Vagina (tissue), 2 donors: Measurements from ENCODE around the gene CDH13. TPM values are rescaled to one million over a fixed set of nuclear protein-coding genes. Genes with fewer than 3 reads are reported as not detected.
A peak's percentile ranks its signal among the peaks of the same experiment; 100 is the strongest.

Experiments
- DNase-seq, 2 donors: peaks; one replicate each; pipeline ENCODE4 v3.0.0-alpha.2; 2017; ENCODE audit errors: extremely low spot score in 2 of 2
- H3K27ac ChIP-seq: fragments of 200-600 bp; sonication (generic); one replicate; pipeline ENCODE4 v1.5.1; 2019
- H3K27me3 ChIP-seq: fragments of 200-600 bp; sonication (generic); one replicate; pipeline ENCODE4 v1.5.1; 2019
- H3K36me3 ChIP-seq, 2 donors: fragments of 200-600 bp; sonication (generic); one replicate each; pipeline ENCODE4 v1.5.1; 2017 to 2019
- H3K4me1 ChIP-seq: fragments of 200-600 bp; sonication (generic); one replicate; pipeline ENCODE4 v1.5.1; 2019
- H3K4me3 ChIP-seq, 2 donors: fragments of 200-600 bp; sonication (generic); 1 replicate in 1 of 2; 2 replicates in 1 of 2; pipeline ENCODE4 v1.5.1; 2016 to 2019
- H3K9me3 ChIP-seq: fragments of 200-600 bp; sonication (generic); one replicate; pipeline ENCODE4 v1.5.1; 2019
- POLR2A ChIP-seq, 2 donors: fragments of 450-650 bp; IDR thresholded peaks; one replicate each; pipeline ENCODE4 v1.6.1; 2017; ENCODE audit warnings: antibody characterized with exemption in 2 of 2, mild to moderate bottlenecking in 2 of 2, moderate library complexity in 2 of 2
- POLR2AphosphoS5 ChIP-seq, 2 donors: sonication (generic); formaldehyde crosslinking; IDR thresholded peaks; one replicate each; pipeline ENCODE4 v1.9.0; 2017; ENCODE audit warnings: antibody characterized with exemption in 2 of 2, mild to moderate bottlenecking in 2 of 2, low read depth in 1 of 2; ENCODE audit not compliant: insufficient read depth in 1 of 2
- intact Hi-C: fragments of 100-400 bp; cut with DNase I; formaldehyde crosslinking; loops from one replicate; pipeline ENCODE4 v1.15.1; 2023
- total RNA-seq: library from RNA; depleted of rRNA; stranded (reverse); fragments of >200 nt; gene quantifications from one replicate; pipeline ENCODE4 v1.2.3, GENCODE V29; 2016
- TF ChIP-seq, protein P1 (sequence below), 3 experiments: fragments of 450-650 bp in 2 of 3; fragments of 200-600 bp in 1 of 3; sonication (generic) in 1 of 3; IDR thresholded peaks; one replicate each; pipeline ENCODE4 v1.5.1; 2017 to 2019; ENCODE audit warnings: antibody characterized with exemption in 3 of 3, mild to moderate bottlenecking in 2 of 3, moderate library complexity in 2 of 3

Gene CDH13
- total RNA-seq, 1 donor from 2014 or later: 123 TPM

DNA sequence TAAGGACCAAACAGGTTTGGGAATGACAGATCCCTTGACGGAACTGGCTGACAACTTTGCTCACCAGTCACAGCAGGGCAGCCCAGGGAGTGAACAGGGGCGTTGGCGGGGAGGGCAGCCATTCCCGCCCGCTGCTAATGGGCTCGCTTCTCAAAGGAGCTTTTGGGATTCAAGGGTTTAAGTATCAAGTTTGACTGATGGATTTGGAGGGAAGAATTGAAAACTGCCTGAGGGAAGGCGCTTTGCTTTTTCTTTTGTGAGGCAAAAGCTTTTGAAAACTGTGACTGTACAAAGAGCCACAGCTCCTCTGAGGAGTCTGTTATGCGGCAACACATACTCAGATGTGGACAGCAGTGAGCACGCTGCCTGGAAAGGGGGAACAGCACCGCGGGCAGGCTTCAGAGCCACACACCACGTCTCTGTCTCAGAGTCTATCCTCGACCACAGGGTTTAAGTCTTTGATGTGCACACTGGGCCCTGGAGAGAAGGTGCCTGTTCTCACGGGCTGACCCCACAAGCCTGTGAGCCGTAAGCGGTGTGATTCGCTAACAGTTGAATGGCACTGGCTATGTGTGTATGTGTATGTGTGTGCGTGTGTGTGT, 1101.1 kb downstream of the CDH13 start:
- Histone ChIP-seq H3K36me3 (no peaks in the 10 kb centered on the region), H3K27ac (no peak overlapping the region), H3K4me3 (no peak overlapping the region), H3K27me3 (no peaks in the 10 kb centered on the region), H3K4me1 (no peaks in the 10 kb centered on the region), H3K9me3 (no peaks in the 10 kb centered on the region)
- TF ChIP-seq POLR2A (IDR thresholded peaks at IDR 0.05): no peak
- no peak for TF ChIP-seq POLR2AphosphoS5 (IDR thresholded peaks at IDR 0.05; ENCODE audit: insufficient read depth in 1 of 2, low read depth in 1 of 2)
- TF ChIP-seq, protein P1, sequence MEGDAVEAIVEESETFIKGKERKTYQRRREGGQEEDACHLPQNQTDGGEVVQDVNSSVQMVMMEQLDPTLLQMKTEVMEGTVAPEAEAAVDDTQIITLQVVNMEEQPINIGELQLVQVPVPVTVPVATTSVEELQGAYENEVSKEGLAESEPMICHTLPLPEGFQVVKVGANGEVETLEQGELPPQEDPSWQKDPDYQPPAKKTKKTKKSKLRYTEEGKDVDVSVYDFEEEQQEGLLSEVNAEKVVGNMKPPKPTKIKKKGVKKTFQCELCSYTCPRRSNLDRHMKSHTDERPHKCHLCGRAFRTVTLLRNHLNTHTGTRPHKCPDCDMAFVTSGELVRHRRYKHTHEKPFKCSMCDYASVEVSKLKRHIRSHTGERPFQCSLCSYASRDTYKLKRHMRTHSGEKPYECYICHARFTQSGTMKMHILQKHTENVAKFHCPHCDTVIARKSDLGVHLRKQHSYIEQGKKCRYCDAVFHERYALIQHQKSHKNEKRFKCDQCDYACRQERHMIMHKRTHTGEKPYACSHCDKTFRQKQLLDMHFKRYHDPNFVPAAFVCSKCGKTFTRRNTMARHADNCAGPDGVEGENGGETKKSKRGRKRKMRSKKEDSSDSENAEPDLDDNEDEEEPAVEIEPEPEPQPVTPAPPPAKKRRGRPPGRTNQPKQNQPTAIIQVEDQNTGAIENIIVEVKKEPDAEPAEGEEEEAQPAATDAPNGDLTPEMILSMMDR (IDR thresholded peaks at IDR 0.05): no peak
- intact Hi-C loops: no loop called here
- DNase-seq: no peak

DNA sequence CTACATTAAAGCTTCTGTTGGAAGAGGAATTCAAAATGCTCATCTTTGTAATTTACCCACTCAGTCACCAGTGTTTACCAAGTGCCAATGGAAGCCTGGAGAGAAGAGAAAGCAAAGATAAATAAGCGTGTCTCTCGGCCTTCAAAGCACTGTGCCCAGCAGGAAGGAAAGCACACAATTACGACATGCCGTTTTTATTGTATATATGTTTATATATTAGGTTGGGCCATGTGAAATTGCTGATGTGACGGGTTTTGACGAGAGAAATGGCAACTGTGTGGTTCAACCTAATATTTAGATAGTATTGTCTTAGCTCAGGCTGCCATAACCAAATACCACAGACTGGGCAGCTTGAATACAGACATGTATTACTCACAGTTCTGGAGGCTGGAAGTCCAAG, 1101.7 kb downstream of the CDH13 start:
- no peaks in the 10 kb centered on the region for H3K9me3 ChIP-seq
- H3K4me1 ChIP-seq: no peaks in the 10 kb centered on the region
- no peak overlapping the region for H3K27ac ChIP-seq
- no peaks in the 10 kb centered on the region for H3K36me3 ChIP-seq
- no peaks in the 10 kb centered on the region for H3K27me3 ChIP-seq
- intact Hi-C loops: no loop called here
- no peak overlapping the region for H3K4me3 ChIP-seq
- DNase-seq: no peak
- TF ChIP-seq POLR2AphosphoS5 (IDR thresholded peaks at IDR 0.05; ENCODE audit: insufficient read depth in 1 of 2, low read depth in 1 of 2): no peak
- TF ChIP-seq, protein P1 (IDR thresholded peaks at IDR 0.05): no peak
- no peak for TF ChIP-seq POLR2A (IDR thresholded peaks at IDR 0.05)

DNA sequence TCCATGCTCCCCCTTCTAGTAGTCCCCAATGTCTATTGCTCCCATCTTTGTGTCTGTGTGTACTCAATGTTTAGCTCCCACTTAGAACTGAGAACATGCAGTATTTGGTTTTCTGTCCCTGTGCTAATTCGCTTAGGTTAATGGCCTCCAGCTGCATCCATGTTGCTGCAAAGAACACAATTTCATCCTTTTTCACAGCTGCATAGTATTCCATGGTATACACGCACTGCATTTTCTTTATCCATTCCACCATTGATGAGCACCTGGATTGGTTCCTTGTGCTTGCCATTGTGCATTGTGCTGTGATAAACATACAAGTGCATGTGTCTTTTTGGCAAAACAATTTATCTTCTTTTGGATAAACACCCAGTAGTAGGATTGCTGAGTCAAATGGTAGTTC, 1104.0 kb downstream of the CDH13 start:
- no peak overlapping the region for H3K4me3 ChIP-seq
- no peak for DNase-seq

DNA sequence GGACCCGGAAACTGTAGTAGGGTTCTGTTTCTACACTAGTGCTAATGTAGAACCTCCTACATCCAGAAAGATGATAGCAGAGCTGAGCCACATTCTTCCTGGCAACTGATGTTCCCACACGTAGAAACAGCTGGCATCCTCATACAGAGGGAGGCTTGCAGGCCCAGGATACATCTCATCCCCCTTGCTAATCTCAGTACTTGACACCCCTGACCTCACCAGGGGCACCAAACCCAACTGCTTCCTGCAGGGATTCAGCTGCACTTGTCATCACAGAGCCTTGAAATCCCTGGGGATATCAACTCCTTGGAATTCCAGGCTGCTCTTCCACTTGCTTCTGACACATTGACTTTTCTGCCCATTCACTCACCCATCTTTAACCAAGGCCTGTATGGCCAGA, 1105.8 kb downstream of the CDH13 start:
- H3K4me1 ChIP-seq: no peaks in the 10 kb centered on the region
- no peaks in the 10 kb centered on the region for H3K27me3 ChIP-seq
- DNase-seq: peak in 1 of 2 donors; percentile 54
- H3K9me3 ChIP-seq: no peaks in the 10 kb centered on the region
- intact Hi-C loops: no loop called here
- H3K4me3 ChIP-seq: no peak overlapping the region
- TF ChIP-seq POLR2AphosphoS5 (IDR thresholded peaks at IDR 0.05; ENCODE audit: insufficient read depth in 1 of 2, low read depth in 1 of 2) (no peak), POLR2A (IDR thresholded peaks at IDR 0.05) (no peak)
- H3K27ac ChIP-seq: no peak overlapping the region
- H3K36me3 ChIP-seq: no peaks in the 10 kb centered on the region

More for the DNA sequence above, 1104.0 kb downstream of the CDH13 start:
- H3K9me3 ChIP-seq: no peaks in the 10 kb centered on the region
- H3K4me1 ChIP-seq: no peaks in the 10 kb centered on the region
- TF ChIP-seq POLR2A (IDR thresholded peaks at IDR 0.05) (no peak), POLR2AphosphoS5 (IDR thresholded peaks at IDR 0.05; ENCODE audit: insufficient read depth in 1 of 2, low read depth in 1 of 2) (no peak)
- TF ChIP-seq, protein P1 (IDR thresholded peaks at IDR 0.05): no peak
- no peaks in the 10 kb centered on the region for H3K36me3 ChIP-seq
- H3K27ac ChIP-seq: no peak overlapping the region
- intact Hi-C loops: no loop called here
- no peaks in the 10 kb centered on the region for H3K27me3 ChIP-seq

DNA sequence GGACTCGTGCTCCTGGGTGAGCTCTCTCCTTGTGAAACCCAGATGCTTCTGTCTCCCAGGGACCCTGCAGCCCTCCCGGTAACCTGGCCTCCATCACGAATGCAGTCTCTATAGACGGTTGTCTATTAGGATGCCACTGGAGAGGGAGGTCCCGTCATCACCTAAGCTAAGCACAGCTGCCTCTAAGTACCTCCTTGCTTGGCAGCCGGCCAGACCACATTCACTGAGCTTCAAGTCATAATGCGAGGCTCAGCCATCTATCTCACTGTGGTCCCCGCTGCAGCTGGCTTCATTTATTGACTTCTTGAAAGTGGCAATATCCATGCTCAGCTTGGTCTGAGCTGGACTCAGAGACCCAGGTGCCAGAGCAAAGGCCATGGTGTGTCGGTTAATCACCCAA, 1106.5 kb downstream of the CDH13 start:
- Histone ChIP-seq H3K27me3 (no peaks in the 10 kb centered on the region), H3K4me3 (no peak overlapping the region), H3K9me3 (no peaks in the 10 kb centered on the region), H3K36me3 (no peaks in the 10 kb centered on the region), H3K4me1 (no peaks in the 10 kb centered on the region), H3K27ac (no peak overlapping the region)
- DNase-seq: peak in 1 of 2 donors; percentile 65
- no peak for TF ChIP-seq POLR2AphosphoS5 (IDR thresholded peaks at IDR 0.05; ENCODE audit: insufficient read depth in 1 of 2, low read depth in 1 of 2)
- TF ChIP-seq, protein P1 (IDR thresholded peaks at IDR 0.05): no peak
- no peak for TF ChIP-seq POLR2A (IDR thresholded peaks at IDR 0.05)
- intact Hi-C loops: no loop called here
